HEK293 (cell line): ENCODE results near the gene MKRN2.

ENCODE experiments used
- CTCF ChIP-seq: fragments of 450-650 bp; formaldehyde crosslinking; IDR thresholded peaks from 2 replicates; pipeline ENCODE4 v1.5.1; 2016; ENCODE audit warnings: missing biosample characterization, missing genetic modification characterization
- PBX3 ChIP-seq: sonication (generic); formaldehyde crosslinking; IDR thresholded peaks from 2 replicates; pipeline ENCODE4 v1.8.1; 2022; ENCODE audit warnings: mild to moderate bottlenecking, moderate library complexity, missing genetic modification reagents
- ZNF416 ChIP-seq: fragments of 450-650 bp; formaldehyde crosslinking; IDR thresholded peaks from 2 replicates; pipeline ENCODE4 v1.5.1; 2016; ENCODE audit warnings: missing biosample characterization, missing genetic modification characterization
- ZNF473 ChIP-seq: fragments of 450-650 bp; formaldehyde crosslinking; IDR thresholded peaks from 2 replicates; pipeline ENCODE4 v1.5.1; 2017; ENCODE audit warnings: missing biosample characterization, missing genetic modification characterization
- ZNF530 ChIP-seq: fragments of 450-650 bp; formaldehyde crosslinking; IDR thresholded peaks from 2 replicates; pipeline ENCODE4 v1.5.1; 2016; ENCODE audit warnings: low read depth, missing biosample characterization, missing genetic modification characterization
- ZNF791 ChIP-seq: fragments of 450-650 bp; formaldehyde crosslinking; IDR thresholded peaks from 2 replicates; pipeline ENCODE4 v1.5.1; 2016; ENCODE audit warnings: missing biosample characterization, missing genetic modification characterization
- ZNF792 ChIP-seq: fragments of 450-650 bp; formaldehyde crosslinking; IDR thresholded peaks from 2 replicates; pipeline ENCODE4 v1.5.1; 2016; ENCODE audit warnings: missing biosample characterization, missing genetic modification characterization

GRCh38 chr3:12611117-12611516 lies 54.2 kb downstream of the MKRN2 start:
- no peak for TF ChIP-seq ZNF791 (tag by site-specific recombination)
- no peak for TF ChIP-seq PBX3 (CRISPR knock-in tag)
- TF ChIP-seq ZNF792, result no peak
- TF ChIP-seq ZNF530, result no peak
- no peak for TF ChIP-seq ZNF416 (tag by site-specific recombination)
- no peak for TF ChIP-seq ZNF473 (tag by site-specific recombination)
- TF ChIP-seq CTCF (tag by site-specific recombination), result no peak
